Prostate gland (tissue), 2 donors: ENCODE measurements around the gene FBXW10B. TPM values are rescaled to one million over a fixed set of nuclear protein-coding genes. Genes with fewer than 3 reads are reported as not detected.
"Not testable (repeated sequence)": the region's sequence is repeated elsewhere in the genome, so short reads cannot be mapped to it uniquely, and the experiment has no call there.

Experiments
- DNase-seq: peaks from one replicate; pipeline ENCODE4 v3.0.0-alpha.2; 2019; ENCODE audit warnings: low spot score
- H3K27ac ChIP-seq, 2 donors: fragments of 200-600 bp; sonication (generic); 2 replicates each; pipeline ENCODE4 v1.5.1; 2017 to 2019
- H3K27me3 ChIP-seq: fragments of 200-600 bp; sonication (generic); replicated peaks from 2 replicates; pipeline ENCODE4 v1.5.1; 2019; ENCODE audit not compliant: insufficient read depth
- H3K36me3 ChIP-seq, 2 donors: fragments of 200-600 bp; sonication (generic); 1 replicate in 1 of 2; 2 replicates in 1 of 2; pipeline versions ENCODE4 v1.5.1 to v1.8.1; 2017 to 2019
- H3K4me1 ChIP-seq: fragments of 200-600 bp; sonication (generic); replicated peaks from 2 replicates; pipeline ENCODE4 v1.5.1; 2019
- H3K4me3 ChIP-seq, 2 donors: fragments of 200-600 bp; sonication (generic); 2 replicates each; pipeline ENCODE4 v1.5.1; 2017 to 2019
- H3K9me3 ChIP-seq: fragments of 200-600 bp; sonication (generic); 2 replicates; pipeline ENCODE4 v1.5.1; 2017
- CTCF ChIP-seq, 4 experiments: fragments of 200-600 bp in 2 of 4; fragments of 450-650 bp in 2 of 4; sonication (generic) in 2 of 4; IDR thresholded peaks; 1 replicate in 3 of 4; 2 replicates in 1 of 4; pipeline ENCODE4 v1.5.1; 2016 to 2019; ENCODE audit warnings: antibody characterized with exemption in 4 of 4, mild to moderate bottlenecking in 2 of 4, moderate library complexity in 2 of 4
- POLR2A ChIP-seq: fragments of 450-650 bp; IDR thresholded peaks from one replicate; pipeline ENCODE4 v1.6.1; 2016; ENCODE audit warnings: antibody characterized with exemption, mild to moderate bottlenecking
- POLR2AphosphoS5 ChIP-seq: sonication (generic); formaldehyde crosslinking; IDR thresholded peaks from one replicate; pipeline ENCODE4 v1.6.1; 2017; ENCODE audit warnings: antibody characterized with exemption
- WGBS: methylation state at CpG from one replicate; pipeline ENCODE4 v1.1.5; 2018; 5-methylcytosine and 5-hydroxymethylcytosine counted together
- intact Hi-C: fragments of 100-400 bp; cut with DNase I; formaldehyde crosslinking; loops from one replicate; pipeline ENCODE4 v1.14.2; 2022
- total RNA-seq, 2 donors: library from RNA; depleted of rRNA; stranded (reverse); fragments of >200 nt; gene quantifications; one replicate each; pipeline ENCODE4 v1.1.0, GENCODE V29; 2016

Gene FBXW10B
- total RNA-seq, 2 donors from 2014 or later = 5.1 TPM; not detected in 1

GRCh38 chr17:15659663-15660062 is 40.2 kb upstream of the FBXW10B start:
- Histone ChIP-seq H3K9me3 (no peaks in the 10 kb centered on the region), H3K27me3 (no peaks in the 10 kb centered on the region), H3K36me3 (no peaks in the 10 kb centered on the region), H3K4me3 (no peak overlapping the region), H3K27ac (no peak overlapping the region), H3K4me1 (no peaks in the 10 kb centered on the region)
- TF ChIP-seq POLR2AphosphoS5 (no peak), CTCF (IDR thresholded peaks at IDR 0.05) (no peak), POLR2A (no peak)
- no peak for DNase-seq
- intact Hi-C loops = no loop called here
- 44% methylated on average over 4 of the region's 4 CpGs for WGBS

- H3K9me3 ChIP-seq = no peaks in the 10 kb centered on the region
- no peaks in the 10 kb centered on the region for H3K27me3 ChIP-seq
- TF ChIP-seq POLR2AphosphoS5 (no peak), CTCF (IDR thresholded peaks at IDR 0.05) (no peak), POLR2A (no peak)
- WGBS = 97% methylated on average over 6 of the region's 6 CpGs
- H3K4me3 ChIP-seq = no peak overlapping the region
- DNase-seq = no peak
- intact Hi-C loops = no loop called here
- H3K27ac ChIP-seq = no peak overlapping the region
- no peaks in the 10 kb centered on the region for H3K4me1 ChIP-seq
- no peaks in the 10 kb centered on the region for H3K36me3 ChIP-seq
Measured at GRCh38 chr17:15659236-15659635, 39.7 kb upstream of the FBXW10B start.

- Histone ChIP-seq H3K27me3 (no peaks in the 10 kb centered on the region), H3K9me3 (no peaks in the 10 kb centered on the region), H3K4me1 (no peaks in the 10 kb centered on the region), H3K27ac (no peak overlapping the region), H3K36me3 (no peaks in the 10 kb centered on the region), H3K4me3 (no peak overlapping the region)
- 91% methylated on average over 3 of the region's 3 CpGs for WGBS
- no peak for TF ChIP-seq POLR2AphosphoS5
- no peak for TF ChIP-seq CTCF (IDR thresholded peaks at IDR 0.05)
- TF ChIP-seq POLR2A = no peak
- intact Hi-C loops = no loop called here
- no peak for DNase-seq
Measured at GRCh38 chr17:15658296-15658695, 38.8 kb upstream of the FBXW10B start.

- TF ChIP-seq POLR2A (no peak), CTCF (IDR thresholded peaks at IDR 0.05) (no peak), POLR2AphosphoS5 (no peak)
- no peak for DNase-seq
- Histone ChIP-seq H3K27me3 (no peaks in the 10 kb centered on the region), H3K36me3 (no peaks in the 10 kb centered on the region), H3K27ac (no peak overlapping the region), H3K4me1 (no peaks in the 10 kb centered on the region), H3K4me3 (no peak overlapping the region), H3K9me3 (no peaks in the 10 kb centered on the region)
- intact Hi-C loops = no loop called here
Measured at GRCh38 chr17:15657868-15658267, 38.4 kb upstream of the FBXW10B start.

GRCh38 chr17:15654886-15655561 is 35.5 kb upstream of the FBXW10B start:
- intact Hi-C loops = no loop called here
- DNase-seq = no peak
- peaks cover 7% of the 10 kb centered on the region for H3K4me1 ChIP-seq
- TF ChIP-seq POLR2A (no peak), CTCF (IDR thresholded peaks at IDR 0.05) (no peak), POLR2AphosphoS5 (no peak)
- no peak overlapping the region for H3K27ac ChIP-seq
- H3K36me3 ChIP-seq = no peaks in the 10 kb centered on the region
- no peaks in the 10 kb centered on the region for H3K27me3 ChIP-seq
- H3K9me3 ChIP-seq = no peaks in the 10 kb centered on the region
- no peak overlapping the region for H3K4me3 ChIP-seq
- 52% methylated on average over 3 of the region's 3 CpGs for WGBS

- DNase-seq, H3K36me3 ChIP-seq, intact Hi-C loops, H3K4me3 ChIP-seq, H3K27ac ChIP-seq, H3K4me1 ChIP-seq, H3K9me3 ChIP-seq, H3K27me3 ChIP-seq: not testable (repeated sequence)
- 66% methylated on average over 3 of the region's 3 CpGs for WGBS
Measured at GRCh38 chr17:15654401-15654800, 34.9 kb upstream of the FBXW10B start.
